Keratinocyte (primary cell): ENCODE measurements around the gene ZNF423.

Experiments
- CTCF ChIP-seq, 3 experiments: IDR thresholded peaks in 1 of 3; conservative IDR thresholded peaks in 1 of 3; optimal IDR thresholded peaks in 1 of 3; 2 replicates in 2 of 3; 3 replicates in 1 of 3; pipeline versions ENCODE3 to v1.5.1; 2011; ENCODE audit warnings: low read length in 3 of 3, mild to moderate bottlenecking in 3 of 3, moderate library complexity in 2 of 3, control low read depth in 1 of 3, inconsistent platforms in 1 of 3; ENCODE audit not compliant: insufficient read depth in 2 of 3; ENCODE audit errors: extremely low read depth in 1 of 3
- EZH2 ChIP-seq: IDR thresholded peaks from one replicate; pipeline ENCODE4 v1.6.1; 2012; ENCODE audit warnings: inconsistent platforms, mild to moderate bottlenecking, low read length, moderate library complexity

GRCh38 chr16:49822649-49823370 is 33.1 kb downstream of the ZNF423 start:
- no peak for TF ChIP-seq CTCF (optimal IDR thresholded peaks at IDR 0.05 in 1 of 3, IDR thresholded peaks at IDR 0.05 in 1 of 3, conservative IDR thresholded peaks at IDR 0.05 in 1 of 3; ENCODE audit: extremely low read depth in 1 of 3, insufficient read depth in 2 of 3, low read length in 3 of 3)
- TF ChIP-seq EZH2 = no peak
